ENCODE results near the gene GNG2.

The GNG2 gene

DNA sequence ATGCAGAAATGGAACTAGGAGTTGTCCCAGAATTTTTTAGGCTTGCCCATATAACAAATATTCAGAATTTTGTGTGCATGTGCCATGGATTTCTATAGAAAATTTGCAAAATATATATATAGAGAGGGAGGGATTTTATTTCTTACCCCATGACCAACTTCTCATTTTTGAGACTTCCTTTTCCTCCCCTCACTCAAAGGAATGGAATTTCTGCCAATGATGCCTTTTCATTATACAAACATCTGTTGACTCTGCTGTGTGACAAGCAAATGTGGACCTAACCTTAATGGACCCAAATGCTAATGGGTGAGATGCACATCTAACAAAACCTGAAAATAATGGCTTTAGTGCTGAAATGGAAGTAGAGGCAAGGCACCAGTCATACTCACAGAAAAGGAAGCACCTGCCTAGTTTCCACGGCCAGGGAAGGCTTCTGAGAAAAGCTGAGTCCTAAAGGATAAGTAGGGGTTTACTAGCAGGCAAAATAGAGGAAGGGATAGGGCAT lies 3.6 kb upstream of the GNG2 start:
- DNase-seq = no peak

DNA sequence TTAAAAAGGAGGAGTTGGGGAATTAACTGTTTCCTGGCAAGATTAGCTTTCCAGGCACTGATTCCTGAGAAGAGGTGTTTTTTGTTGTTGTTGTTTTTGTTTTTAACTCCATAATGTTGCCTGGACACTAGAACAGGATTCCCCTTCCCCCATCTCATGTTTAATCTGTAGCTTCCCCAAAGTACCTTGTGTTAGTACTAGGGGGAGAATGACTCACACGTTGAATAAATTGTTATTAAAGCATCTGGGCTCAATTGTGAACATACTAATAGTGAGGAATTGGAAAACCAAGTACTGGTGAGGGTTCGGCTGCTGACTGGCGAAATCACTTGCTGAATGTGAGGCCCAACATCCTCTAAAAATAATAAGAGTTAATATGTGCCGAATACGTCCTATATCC lies 1.3 kb upstream of the GNG2 start:
- DNase-seq = no peak

DNA sequence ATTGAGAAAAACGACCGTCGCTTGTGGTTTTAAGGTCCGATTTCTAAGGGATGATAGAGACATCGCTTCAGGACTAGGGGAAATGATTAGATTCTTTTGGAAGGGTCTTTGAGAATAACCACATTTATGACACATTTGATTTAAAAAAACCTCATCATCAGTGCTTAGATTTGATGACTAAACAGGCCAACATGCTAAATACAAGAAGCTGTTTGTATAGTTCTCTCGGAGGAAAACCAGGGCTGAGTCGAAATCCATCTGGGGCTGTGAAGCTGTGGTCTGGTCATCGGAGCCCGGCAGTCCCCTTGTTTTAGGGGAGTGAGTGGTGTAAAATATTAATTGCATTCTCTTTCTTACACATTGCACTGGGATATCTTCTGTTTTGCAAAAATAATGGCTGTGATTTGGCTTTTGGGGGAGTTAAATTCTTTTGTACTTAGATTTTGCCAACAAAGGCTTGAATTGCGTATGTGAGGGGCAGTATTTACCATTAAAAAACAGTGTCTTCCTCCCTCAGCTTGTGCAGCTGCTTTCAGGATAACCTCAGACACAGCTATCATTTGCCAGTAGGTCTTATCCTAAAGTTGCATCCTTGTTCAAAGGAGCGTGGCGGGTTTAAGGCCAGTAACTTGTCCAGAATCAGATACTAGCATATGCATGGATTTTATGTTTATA lies 550 bp downstream of the GNG2 start:
- DNase-seq = no peak

DNA sequence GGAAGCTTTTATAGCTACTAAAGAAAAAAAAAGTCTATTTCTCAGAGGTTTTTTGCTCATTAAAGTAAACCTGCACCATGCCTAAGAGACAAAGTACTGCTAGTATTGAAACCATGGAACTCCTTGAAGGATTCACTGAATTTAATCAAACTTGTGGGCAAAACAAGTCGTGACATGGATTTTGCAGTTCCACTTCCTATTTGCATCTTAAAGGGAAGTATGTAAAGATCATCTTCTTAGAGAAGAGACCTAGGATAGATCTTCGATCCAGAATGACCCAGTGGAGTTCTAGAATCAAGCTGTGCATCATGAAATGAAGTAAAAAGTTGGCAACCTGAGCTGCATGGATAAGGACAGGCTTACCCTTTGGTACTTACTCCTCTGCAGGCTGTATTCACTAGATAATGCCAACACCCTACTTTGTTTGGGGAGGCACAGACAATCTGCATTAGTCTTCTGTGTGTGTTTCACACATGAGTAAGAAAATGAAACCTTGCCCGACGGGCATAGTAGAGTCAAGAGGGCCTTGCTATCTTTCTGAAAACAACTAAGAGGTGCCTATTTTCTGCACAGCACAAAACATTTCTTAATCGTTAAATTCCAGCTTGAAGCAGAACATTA lies 1.9 kb downstream of the GNG2 start:
- no peak for DNase-seq

DNA sequence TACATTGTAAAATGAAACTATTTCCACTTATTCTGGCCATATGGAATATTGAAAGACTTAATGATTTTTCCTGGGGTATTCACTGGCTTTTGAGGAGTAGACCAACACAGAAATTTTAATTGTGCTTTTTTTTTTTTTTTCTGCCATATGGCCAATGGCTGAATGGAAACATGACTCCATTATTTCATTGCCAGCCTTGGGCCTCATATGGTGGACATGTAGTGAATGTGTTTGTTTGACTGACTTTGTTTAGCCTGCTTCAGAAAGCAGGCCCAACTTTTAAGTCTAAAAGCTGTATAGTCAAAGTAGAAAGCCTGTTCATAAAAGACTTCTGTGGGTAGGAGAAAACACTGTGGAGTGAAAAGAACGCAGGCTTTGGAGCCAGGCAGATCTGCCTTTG lies 2.4 kb downstream of the GNG2 start:
- no peak for DNase-seq

DNA sequence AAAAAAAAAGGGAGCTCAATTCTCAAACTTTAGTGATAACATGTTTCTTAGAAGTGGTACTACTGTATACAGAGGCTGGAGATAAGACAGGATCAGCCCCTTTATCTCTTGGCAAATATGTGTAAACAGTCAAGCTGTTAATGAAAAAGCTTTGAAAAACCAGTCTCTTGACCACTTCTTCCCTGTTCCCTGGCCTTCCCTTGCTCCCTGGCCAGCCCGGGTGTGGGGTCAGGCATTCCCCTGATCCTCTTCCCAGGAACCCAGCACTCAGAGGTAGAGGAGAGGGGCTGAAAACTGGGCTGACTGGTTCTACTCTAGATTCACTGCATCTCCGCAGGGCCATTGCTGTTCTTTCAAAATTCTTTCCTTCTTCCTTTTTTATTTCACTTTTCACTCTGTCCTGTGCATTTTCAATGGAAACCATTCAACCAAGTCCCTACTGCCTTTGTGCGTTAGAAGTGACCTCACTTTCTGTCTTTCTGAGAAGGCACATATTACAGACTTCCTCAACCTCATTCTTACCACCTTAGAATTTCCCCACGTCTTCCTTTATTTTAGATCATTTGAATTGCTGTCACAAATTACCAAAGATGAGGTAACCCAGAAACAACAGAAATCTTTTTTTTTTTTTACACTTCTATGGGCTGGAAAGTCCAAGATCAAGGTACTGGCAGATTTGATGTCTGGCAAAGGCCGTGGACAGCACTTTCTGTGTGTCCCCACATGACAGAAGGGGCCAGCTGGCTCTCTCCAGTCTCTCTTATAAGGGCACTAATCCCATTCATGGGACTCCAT lies 5.7 kb downstream of the GNG2 start:
- DNase-seq = no peak

DNA sequence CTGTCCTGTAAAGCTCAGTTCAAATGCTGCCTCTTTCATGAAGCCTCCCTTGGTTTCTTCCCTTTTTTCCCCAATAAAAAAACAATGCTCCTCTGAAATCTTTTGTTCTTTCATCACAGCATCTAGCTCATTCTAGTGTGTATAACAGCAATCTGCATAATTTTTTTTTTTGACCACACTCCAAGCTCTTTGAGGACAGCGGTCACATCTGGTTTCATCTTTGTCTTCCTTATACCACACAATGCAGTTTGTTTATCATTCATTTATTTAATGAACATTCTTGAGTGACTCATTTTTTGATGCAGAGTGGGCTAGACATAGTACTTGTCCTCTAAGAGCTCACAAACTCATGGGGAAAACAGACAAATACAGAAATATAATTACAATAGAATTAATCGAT lies 7.3 kb downstream of the GNG2 start:
- no peak for DNase-seq

DNA sequence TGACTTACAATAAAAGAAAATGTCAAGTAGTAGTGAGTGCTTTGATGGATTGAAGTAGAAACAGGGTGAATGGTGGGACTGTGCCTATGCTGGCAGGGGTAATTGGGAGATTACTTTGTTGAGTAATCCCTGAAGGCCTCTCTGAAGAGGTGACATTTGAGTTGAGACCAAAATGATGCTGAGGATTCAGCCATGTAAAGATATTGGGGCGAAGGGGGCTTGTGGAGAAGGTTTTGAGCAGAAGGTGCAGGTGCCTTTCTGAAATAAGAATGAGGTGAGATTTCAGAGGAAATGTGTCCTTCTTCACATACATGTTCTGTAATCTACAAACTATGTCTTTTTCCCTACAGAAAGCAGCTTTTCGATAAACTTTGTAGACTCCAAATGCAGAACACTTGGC lies 8.0 kb downstream of the GNG2 start:
- no peak for DNase-seq

DNA sequence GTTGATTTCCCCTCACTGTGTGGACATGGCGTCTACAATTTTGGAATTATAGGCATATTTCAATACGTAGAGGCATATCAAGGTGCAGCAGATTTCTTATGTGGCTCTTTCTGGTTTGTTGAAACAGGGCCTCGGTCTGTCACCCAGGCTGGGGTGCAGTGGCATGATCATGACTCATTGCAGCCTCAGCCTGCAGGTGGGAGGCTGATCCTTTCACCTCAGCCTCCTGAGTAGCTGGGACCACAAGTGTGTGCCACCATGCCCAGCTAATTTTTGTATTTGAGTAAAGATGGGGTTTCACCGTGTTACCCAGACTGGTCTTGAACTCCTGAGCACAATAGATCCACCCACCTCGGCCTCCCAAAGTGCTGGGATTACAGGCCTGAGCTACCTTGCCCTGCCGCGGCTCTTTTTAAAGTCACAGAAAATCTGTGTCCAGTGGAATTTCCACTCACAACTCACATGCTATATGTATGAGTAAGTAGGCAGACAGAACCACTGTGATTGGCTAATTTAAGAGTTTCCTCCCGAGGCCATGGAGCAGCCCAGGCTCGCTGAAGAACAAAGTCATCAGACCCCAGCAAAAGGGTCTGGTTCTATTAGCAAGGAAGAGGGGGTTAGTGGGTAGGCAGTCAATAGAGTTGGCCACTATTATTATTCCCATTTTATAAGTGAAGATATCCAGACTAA lies 9.1 kb downstream of the GNG2 start:
- DNase-seq = no peak

DNA sequence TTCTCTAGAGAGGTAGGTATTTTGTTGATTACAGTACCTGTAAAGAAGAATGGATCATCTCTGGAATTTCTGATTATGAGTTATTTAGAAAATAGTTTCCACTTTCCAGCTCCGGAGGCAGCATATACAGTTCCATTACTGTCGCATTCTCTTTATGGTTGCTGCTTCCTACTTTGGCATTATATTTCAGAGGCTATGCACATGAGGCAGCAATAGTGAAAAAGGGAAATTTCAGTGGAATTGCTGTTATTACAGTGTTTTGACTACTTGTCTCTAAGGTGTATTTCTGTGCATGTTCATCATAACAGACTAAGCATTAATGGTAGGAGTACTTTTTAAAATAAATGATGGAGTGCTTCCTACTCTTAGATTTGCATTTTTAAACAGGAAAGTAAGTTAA lies 10.2 kb downstream of the GNG2 start:
- DNase-seq = no peak

DNA sequence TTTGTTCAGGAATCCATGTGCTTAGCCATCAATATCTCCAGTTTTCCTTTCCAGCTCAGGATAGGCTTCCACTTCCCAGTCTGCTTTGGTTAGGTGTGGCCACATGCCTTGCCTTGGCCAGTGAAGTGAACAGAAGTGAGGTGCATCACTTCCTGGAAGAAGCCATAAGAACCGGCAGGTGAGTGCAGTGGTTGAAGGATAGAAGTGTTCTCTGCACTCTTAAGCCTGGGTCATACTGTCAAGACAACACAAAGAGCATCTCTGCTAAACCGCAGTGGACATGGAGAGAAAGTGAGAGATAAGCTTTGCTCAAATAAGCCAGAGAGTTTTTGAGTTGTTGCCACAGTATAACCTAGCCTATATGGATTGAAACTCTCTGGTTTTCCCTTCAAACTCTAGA lies 11.4 kb downstream of the GNG2 start:
- no peak for DNase-seq

DNA sequence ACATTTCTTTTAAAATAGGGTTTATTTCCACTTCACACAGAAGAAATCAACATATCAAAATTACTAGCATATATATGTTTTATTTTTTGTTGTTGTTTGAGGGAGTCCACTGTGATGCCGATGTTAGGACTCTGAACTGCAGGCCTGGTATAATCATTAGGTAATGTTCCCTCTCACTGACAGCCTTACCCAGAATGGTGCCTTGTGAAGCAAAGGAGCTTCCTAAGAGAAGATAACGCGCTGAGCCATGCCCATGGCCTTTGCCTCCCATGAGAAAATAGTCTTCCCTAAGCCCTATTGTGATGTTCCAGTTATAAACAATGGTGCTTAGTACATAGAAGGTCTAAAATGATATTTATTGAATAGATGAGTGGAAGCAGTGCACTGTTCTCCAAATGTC lies 12.0 kb downstream of the GNG2 start:
- DNase-seq = no peak

DNA sequence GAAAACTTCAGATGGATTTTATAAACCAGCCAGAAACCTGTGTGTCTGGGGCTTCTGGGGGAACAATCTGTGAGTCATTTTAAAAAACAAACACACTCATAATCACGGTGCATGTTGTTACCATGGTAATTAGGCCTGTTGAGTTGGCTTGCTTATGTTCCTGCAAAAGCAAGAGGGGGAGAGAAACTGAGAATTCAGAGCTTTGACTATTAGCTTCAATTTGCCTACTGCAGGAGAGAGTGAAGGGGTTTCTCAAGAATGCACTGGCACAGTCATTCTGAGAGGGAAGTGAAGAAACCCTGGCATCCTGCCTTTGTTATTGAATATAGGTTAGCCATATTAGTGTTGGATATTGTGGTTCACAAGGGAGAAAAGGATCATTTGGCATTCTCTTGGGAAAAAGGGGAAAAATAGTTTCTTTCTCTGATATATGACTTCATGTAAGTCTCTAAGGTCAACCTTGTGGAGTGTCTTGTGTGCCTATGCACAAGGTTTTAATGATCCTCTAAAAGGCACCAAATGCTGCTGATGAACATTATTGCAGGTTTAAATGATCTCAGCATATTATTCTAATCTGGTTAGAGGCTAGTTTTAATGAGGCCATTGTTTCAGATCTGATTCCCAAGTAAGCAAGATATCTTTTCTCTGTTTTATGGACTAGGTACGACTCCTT lies 12.9 kb downstream of the GNG2 start:
- DNase-seq = peak; percentile 91

DNA sequence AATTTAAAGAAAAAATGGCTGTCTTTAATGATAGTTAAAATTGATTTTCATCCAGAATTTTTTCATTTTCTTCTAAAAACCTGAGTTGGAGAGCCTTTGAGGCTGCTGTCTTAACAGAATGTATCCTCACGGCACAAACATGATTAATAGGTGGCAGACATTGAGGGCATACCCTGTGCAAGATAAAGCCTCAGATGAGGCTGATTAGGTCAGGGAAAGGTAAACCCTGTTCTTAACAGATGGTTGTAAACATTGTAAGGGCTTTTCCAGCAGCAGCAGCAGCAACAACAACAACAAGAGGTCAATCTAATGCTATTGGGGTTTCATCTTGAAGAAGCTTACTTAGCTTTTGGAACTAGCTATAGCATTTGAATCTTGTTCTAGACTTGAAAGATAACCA lies 17.4 kb downstream of the GNG2 start:
- no peak for DNase-seq

DNA sequence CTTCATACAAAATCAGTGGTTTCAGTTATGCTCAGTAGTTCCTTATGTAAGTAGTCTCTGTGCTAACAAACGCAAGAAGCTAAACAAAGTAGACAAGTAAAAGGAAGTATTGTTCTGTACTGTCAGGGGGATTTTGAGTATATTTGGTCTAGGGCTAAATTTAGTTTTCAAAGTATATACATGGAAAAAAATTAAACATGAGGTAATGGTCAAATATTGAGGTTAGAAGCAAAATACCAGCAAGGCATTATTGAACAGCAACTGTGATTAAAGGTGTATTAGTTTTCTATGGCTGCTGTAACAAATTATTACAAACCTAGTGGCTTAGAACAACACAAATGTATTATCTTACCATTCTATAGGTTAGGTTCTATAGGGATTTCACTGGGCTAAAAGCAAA lies 18.8 kb downstream of the GNG2 start:
- DNase-seq = no peak

DNA sequence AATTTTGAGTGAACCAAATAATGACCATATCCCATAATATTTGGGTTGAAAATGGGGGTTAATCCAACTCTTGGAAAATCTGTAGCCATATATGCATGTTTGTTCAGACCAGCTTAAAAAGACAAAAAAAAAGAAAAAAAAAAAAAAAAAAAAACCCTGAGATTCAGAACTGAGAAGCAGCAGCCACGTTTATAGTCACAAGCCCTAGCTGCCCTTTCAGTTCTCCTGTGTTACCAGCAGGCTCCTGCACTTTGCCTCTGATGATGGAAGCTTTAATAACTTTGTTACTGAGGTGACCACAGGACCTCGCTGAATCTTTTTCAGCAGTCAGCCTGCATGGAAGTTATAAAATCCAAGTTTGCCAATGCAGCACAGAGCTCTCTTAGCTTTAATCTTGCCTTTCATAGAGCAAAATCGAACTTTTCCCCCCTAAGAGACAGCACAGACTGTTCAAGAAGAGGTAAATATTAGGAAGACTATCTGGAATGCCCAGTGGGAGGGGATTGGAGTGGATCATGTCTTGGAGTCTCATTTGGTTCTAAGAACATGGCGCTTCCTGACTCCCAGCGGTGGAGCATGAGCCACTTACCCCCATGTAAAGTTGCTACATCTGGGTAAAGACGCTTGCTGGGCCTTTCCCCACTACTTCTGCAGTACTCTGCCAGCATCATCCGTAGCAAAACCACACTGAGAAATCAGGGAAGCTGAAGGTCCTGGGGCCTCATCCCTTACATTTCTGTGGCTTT lies 20.6 kb downstream of the GNG2 start:
- peak; percentile 28 for DNase-seq

DNA sequence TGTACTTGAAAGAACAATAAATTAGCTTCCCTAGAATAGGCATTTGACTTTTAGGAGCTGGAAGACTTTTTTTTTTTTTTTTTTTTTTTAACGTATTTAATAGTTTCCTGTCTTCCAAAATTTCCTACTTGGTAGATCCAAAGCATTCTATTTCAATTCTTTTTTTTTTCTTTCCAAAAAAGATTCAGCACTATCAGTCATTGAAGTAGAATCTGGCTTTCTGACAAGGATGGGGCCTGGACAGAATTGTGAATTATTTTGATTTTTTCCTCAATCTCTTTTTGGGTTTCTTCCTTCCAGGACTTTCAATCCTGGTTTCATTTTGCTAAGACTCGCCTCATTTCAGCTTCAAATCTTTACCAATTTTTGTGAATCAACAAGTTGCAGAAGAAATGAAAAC lies 21.2 kb downstream of the GNG2 start:
- DNase-seq = no peak

DNA sequence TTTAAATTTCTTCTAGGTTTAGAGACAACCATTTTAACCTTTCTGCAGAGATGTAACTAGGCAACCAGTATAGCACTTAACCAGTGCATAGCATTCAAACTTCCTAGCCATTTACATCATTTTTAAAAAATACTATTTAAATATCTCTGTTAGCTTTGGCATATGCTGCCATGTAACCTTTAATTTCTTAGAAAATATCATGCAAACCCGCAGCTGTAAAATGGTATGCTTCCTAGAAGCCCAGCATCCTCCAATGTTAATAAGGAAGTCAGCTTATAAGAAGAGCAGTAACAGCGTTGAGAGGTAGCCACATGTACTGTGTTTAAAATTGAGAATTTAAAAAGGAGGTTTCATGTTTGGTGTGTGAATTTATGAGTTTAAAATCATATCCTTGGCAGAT lies 22.8 kb downstream of the GNG2 start:
- no peak for DNase-seq

DNA sequence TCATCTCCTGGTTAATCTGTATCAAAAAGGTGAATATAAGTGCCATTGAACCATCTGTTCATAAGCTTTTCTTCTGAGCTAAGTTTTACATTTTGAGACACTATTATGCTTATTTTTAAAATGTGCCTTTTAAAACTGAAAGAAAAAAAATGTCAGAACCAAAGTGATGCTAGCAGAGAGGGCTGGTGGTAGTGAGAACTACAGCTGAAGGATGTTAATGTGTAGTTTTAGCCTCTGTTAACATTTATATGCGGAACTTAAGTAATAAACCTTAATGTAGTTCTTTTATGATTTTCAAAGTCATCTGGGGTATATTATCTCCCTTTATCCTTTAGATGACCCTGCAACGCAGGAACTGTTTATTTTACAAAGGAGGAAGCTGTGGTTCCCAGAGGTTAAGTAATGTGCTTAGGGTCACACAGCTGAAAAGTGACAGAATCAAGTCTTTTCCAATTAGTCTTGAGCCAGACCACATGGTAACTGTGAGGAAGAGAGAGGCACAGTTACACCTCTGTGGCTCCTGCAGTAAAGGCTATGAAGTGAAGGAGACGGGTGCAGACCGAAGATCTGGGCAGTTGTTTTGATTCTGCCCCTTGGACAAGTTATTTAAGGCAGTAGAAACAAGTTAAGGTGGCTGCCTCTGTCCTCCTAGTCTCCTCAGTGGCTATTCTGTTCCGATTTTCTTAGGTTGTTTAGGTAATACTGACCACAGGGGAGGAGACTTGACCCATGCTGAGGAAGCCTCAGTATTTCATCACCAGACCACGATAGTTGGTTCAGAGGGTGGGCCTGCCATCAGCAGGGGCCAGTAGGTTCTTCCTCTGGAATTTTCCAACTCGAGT lies 23.9 kb downstream of the GNG2 start:
- peak; percentile 22 for DNase-seq

DNA sequence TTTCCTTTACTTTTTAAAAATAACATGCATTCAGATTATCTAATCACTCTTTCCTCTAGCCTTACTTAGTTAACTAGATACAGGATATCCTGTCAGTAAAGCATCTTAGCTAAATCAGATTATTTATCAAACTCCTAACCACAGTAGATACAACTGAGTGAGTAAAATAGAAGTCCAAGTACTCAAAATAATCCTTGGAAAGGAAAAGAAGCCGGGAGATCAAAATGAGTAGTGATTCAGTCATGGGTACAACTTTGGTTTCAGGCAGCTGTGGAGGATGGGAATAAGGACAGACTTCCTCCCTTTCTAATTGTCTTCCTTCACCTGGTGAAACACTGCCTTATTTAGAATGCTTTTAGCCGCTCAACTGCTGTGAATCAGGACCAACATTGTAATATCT lies 29.4 kb downstream of the GNG2 start:
- no peak for DNase-seq

DNA sequence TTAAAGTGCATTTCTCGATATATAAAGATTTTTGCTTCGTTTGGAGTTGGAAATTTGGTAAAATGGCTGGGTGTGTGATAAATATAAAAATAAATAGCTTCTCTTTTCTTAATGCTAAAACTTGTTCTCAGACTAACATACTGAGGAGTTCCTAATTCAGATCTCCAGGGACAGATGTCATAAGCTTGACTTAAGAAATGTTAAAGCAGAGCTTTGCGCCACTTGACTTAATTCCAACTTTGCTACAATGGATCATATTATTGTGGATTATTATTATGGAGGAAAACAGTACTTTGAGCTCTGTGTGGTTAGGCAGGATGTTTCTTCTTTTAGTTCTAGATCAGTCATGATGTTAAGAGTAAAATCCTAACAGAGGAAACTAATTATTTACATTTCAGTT lies 33.8 kb downstream of the GNG2 start:
- no peak for DNase-seq
